SK-N-MC (cell line): ENCODE data around the gene GASK1A.

Experiments
- EZH2 ChIP-seq: fragments of 200-600 bp; sonication (generic); IDR thresholded peaks from one replicate; pipeline ENCODE4 v1.6.1; 2017; ENCODE audit warnings: antibody characterized with exemption
- FOXP2 ChIP-seq: optimal IDR thresholded peaks from 2 replicates; pipeline ENCODE3; 2011; ENCODE audit warnings: mild to moderate bottlenecking, moderate library complexity; ENCODE audit not compliant: insufficient read depth; ENCODE audit errors: extremely low read length, control extremely low read depth
- POLR2AphosphoS5 ChIP-seq: IDR thresholded peaks from 2 replicates; pipeline ENCODE4 v1.6.1; 2012; ENCODE audit warnings: mild to moderate bottlenecking, low read depth, low read length, borderline replicate concordance

- TF ChIP-seq POLR2AphosphoS5 (no peak), EZH2 (no peak), FOXP2 (no peak)
Observed at GRCh38 chr3:43041517-43041916, 62.4 kb downstream of the GASK1A start.
